ENCODE results near the gene CD200R1. TPM values are rescaled to one million over a fixed set of nuclear protein-coding genes. Genes with fewer than 3 reads are reported as not detected.
A peak's percentile ranks its signal among the peaks of the same experiment; 100 is the strongest.

The CD200R1 gene
- total RNA-seq, 1 experiment from 2014 or later = not detected

GRCh38 chr3:112979244-112979832 is 4.4 kb upstream of the CD200R1 start:
- H3K36me3 Mint-ChIP-seq (ENCODE audit: insufficient read depth in 1 of 3, low read depth in 3 of 3) = no peaks in the 10 kb centered on the region
- Histone ChIP-seq H3K27me3 (ENCODE audit: insufficient read depth, low read length) (no peaks in the 10 kb centered on the region), H3K56ac (ENCODE audit: insufficient read length, low read depth, low read length) (no peak overlapping the region), H3K79me1 (ENCODE audit: insufficient read depth, low read depth, low read length, poor library complexity, severe bottlenecking) (no peaks in the 10 kb centered on the region), H3K23ac (ENCODE audit: insufficient read length, low read depth, low read length) (no peak overlapping the region), H4K8ac (replicated peaks; ENCODE audit: insufficient read length, low read depth, low read length) (no peak overlapping the region), H2AK5ac (ENCODE audit: insufficient read length, low read length) (no peak overlapping the region), H2BK15ac (ENCODE audit: low read depth, low read length) (no peak overlapping the region), H3T11ph (ENCODE audit: low read length) (no peak overlapping the region), H3K27ac (ENCODE audit: insufficient read length, low read depth, low read length) (no peak overlapping the region), H3K23me2 (ENCODE audit: insufficient read length, low read depth, low read length, poor library complexity, severe bottlenecking) (no peaks in the 10 kb centered on the region), H2BK20ac (ENCODE audit: low read depth, low read length, poor library complexity, severe bottlenecking) (no peak overlapping the region), H2BK5ac (ENCODE audit: insufficient read length, low read length) (no peak overlapping the region), H4K5ac (ENCODE audit: insufficient read length, low read depth, low read length) (no peak overlapping the region), H3K4ac (ENCODE audit: low read depth, low read length) (no peak overlapping the region), H3K79me2 (ENCODE audit: insufficient read depth, low read length) (no peaks in the 10 kb centered on the region), H3K9me3 (ENCODE audit: control insufficient read depth, low read depth, low read length) (no peaks in the 10 kb centered on the region), H2AFZ (ENCODE audit: low read length) (no peak overlapping the region), H3K18ac (ENCODE audit: insufficient read length, low read depth, low read length) (no peak overlapping the region), H3K4me1 (ENCODE audit: insufficient read depth, low read length) (no peaks in the 10 kb centered on the region), H3K14ac (ENCODE audit: insufficient read depth, low read length) (no peak overlapping the region), H4K20me1 (ENCODE audit: control insufficient read depth, insufficient read depth, insufficient read length) (no peaks in the 10 kb centered on the region), H4K91ac (ENCODE audit: insufficient read length, low read depth, low read length) (no peak overlapping the region), H3K9ac (ENCODE audit: extremely low read depth, insufficient read length, low read length) (no peak overlapping the region), H2BK120ac (ENCODE audit: low read depth, low read length, poor library complexity, severe bottlenecking) (no peak overlapping the region), H3K4me2 (ENCODE audit: insufficient read depth, insufficient read length, low read length) (no peak overlapping the region), H2BK12ac (ENCODE audit: insufficient read length, low read depth, low read length) (no peak overlapping the region)
- TF ChIP-seq, protein P1, sequence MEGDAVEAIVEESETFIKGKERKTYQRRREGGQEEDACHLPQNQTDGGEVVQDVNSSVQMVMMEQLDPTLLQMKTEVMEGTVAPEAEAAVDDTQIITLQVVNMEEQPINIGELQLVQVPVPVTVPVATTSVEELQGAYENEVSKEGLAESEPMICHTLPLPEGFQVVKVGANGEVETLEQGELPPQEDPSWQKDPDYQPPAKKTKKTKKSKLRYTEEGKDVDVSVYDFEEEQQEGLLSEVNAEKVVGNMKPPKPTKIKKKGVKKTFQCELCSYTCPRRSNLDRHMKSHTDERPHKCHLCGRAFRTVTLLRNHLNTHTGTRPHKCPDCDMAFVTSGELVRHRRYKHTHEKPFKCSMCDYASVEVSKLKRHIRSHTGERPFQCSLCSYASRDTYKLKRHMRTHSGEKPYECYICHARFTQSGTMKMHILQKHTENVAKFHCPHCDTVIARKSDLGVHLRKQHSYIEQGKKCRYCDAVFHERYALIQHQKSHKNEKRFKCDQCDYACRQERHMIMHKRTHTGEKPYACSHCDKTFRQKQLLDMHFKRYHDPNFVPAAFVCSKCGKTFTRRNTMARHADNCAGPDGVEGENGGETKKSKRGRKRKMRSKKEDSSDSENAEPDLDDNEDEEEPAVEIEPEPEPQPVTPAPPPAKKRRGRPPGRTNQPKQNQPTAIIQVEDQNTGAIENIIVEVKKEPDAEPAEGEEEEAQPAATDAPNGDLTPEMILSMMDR (conservative IDR thresholded peaks at IDR 0.05) = peak; percentile 83
- peaks cover 0 to 3% of the 10 kb centered on the region in 2 experiments; a peak in 1 of 4 replicates for H3K4me1 Mint-ChIP-seq
- H3K27me3 Mint-ChIP-seq (ENCODE audit: low read depth) = no peaks in the 10 kb centered on the region
- DNase-seq = no peak
- H3K4me3 Mint-ChIP-seq = no peak overlapping the region
- WGBS (ENCODE audit: extremely low coverage, insufficient read length, low lambda C conversion rate) = no CpG with 5 or more reads among the region's 1 CpG
- no peak overlapping the region for H3K27ac Mint-ChIP-seq
- no peaks in the 10 kb centered on the region for H3K9me3 Mint-ChIP-seq

Measured in H9 (cell line).